ENCODE results near the gene OR9Q1.

OR9Q1 gene

GRCh38 chr11:58034471-58034870 is 10.8 kb downstream of the OR9Q1 start:
- DNase-seq (ENCODE audit: low spot score): no peak

GRCh38 chr11:58039589-58039988 is 15.9 kb downstream of the OR9Q1 start:
- DNase-seq (ENCODE audit: low spot score): no peak

GRCh38 chr11:58043379-58043778 is 19.7 kb downstream of the OR9Q1 start:
- DNase-seq (ENCODE audit: low spot score): no peak

GRCh38 chr11:58046231-58046630 is 22.6 kb downstream of the OR9Q1 start:
- DNase-seq (ENCODE audit: low spot score): no peak

GRCh38 chr11:58047818-58048217 is 24.1 kb downstream of the OR9Q1 start:
- no peak for DNase-seq (ENCODE audit: low spot score)

- DNase-seq (ENCODE audit: low spot score): no peak
These were observed 32.2 kb downstream of the OR9Q1 start for GRCh38 chr11:58055806-58056401.

GRCh38 chr11:58057481-58057880 is 33.8 kb downstream of the OR9Q1 start:
- DNase-seq (ENCODE audit: low spot score): no peak

- no peak for DNase-seq (ENCODE audit: low spot score)
These were observed 34.8 kb downstream of the OR9Q1 start for GRCh38 chr11:58058276-58059006.

GRCh38 chr11:58059007-58059350 is 35.3 kb downstream of the OR9Q1 start:
- peak; percentile 27 for DNase-seq (ENCODE audit: low spot score)

GRCh38 chr11:58060535-58060934 is 36.9 kb downstream of the OR9Q1 start:
- no peak for DNase-seq (ENCODE audit: low spot score)

- DNase-seq (ENCODE audit: low spot score): no peak
These were observed 37.4 kb downstream of the OR9Q1 start for GRCh38 chr11:58060939-58061672.

GRCh38 chr11:58061813-58062212 is 38.1 kb downstream of the OR9Q1 start:
- DNase-seq (ENCODE audit: low spot score): no peak

- DNase-seq (ENCODE audit: low spot score): no peak
These were observed 44.0 kb downstream of the OR9Q1 start for GRCh38 chr11:58067685-58068084.

GRCh38 chr11:58068655-58069054 is 45.0 kb downstream of the OR9Q1 start:
- DNase-seq (ENCODE audit: low spot score): no peak

GRCh38 chr11:58070585-58070984 is 46.9 kb downstream of the OR9Q1 start:
- no peak for DNase-seq (ENCODE audit: low spot score)

GRCh38 chr11:58075781-58076180 is 52.1 kb downstream of the OR9Q1 start:
- DNase-seq (ENCODE audit: low spot score): no peak

- no peak for DNase-seq (ENCODE audit: low spot score)
These were observed 62.8 kb downstream of the OR9Q1 start for GRCh38 chr11:58086528-58086927.

- DNase-seq (ENCODE audit: low spot score): no peak
These were observed 73.8 kb downstream of the OR9Q1 start for GRCh38 chr11:58097437-58097836.

GRCh38 chr11:58121096-58121495 is 97.4 kb downstream of the OR9Q1 start:
- DNase-seq (ENCODE audit: low spot score): no peak

- no peak for DNase-seq (ENCODE audit: low spot score)
These were observed 101.8 kb downstream of the OR9Q1 start, which contains the start of gene OR9I1 for GRCh38 chr11:58125469-58125868. TSS of gene OR9I1 (minus strand) at chr11:58125530. CDS start at chr11:58119444, 6,086 bp downstream.

GRCh38 chr11:58127350-58127749 is 103.7 kb downstream of the OR9Q1 start:
- no peak for DNase-seq (ENCODE audit: low spot score)

GRCh38 chr11:58133309-58134076 is 109.8 kb downstream of the OR9Q1 start:
- DNase-seq (ENCODE audit: low spot score): no peak
